Activated T-helper 9 cell treated with anti-CD3 and anti-CD28 coated beads, Interleukin-2, amount 50 U/mL, for 16 hours (primary cell): Measurements from ENCODE around the gene TMEM256.
A peak's percentile ranks its signal among the peaks of the same experiment; 100 is the strongest.

Source experiments
- DNase-seq: peaks from one replicate; pipeline ENCODE4 v3.0.0-alpha.2; 2020; ENCODE audit warnings: low read depth

The TMEM256 gene

GRCh38 chr17:7407485-7408251 lies 3.8 kb upstream of the TMEM256 start, which contains the start of gene NLGN2:
Gene NLGN2, plus strand, starts transcription at chr17:7407845. Its CDS starts 411 bp downstream, at chr17:7408256.
- DNase-seq, result no peak

GRCh38 chr17:7407082-7407481 lies 3.2 kb upstream of the TMEM256 start:
- no peak for DNase-seq

DNA sequence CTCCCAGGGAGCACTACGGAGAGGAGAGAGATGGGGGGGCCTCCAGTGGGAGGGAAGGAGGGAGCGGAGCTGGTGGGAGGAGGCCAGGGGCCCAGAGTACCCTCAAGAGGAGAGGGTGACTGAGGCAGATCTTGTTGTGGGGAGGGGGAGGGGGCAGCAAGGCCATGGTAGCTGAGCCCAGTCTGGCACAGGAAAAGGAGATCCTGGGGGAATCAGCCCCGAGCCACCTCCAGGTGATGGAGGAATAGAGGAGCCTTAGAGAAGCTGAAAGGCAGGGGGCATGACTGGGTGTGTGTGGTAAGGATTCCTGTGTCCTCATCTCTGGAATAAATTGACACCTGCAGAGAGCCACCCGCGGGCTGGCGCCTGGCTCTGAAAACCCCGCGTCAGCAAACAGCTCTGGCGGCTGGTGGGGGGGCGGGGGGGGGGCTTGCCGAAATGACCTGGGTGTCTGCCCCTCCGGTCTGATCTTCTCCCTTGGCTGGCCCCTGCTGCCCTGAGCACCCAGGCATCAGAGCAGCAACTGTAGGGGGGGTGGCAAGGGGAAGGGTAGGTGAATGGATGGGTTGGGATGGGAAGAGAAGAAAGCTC lies 2.4 kb upstream of the TMEM256 start:
- DNase-seq, result no peak

DNA sequence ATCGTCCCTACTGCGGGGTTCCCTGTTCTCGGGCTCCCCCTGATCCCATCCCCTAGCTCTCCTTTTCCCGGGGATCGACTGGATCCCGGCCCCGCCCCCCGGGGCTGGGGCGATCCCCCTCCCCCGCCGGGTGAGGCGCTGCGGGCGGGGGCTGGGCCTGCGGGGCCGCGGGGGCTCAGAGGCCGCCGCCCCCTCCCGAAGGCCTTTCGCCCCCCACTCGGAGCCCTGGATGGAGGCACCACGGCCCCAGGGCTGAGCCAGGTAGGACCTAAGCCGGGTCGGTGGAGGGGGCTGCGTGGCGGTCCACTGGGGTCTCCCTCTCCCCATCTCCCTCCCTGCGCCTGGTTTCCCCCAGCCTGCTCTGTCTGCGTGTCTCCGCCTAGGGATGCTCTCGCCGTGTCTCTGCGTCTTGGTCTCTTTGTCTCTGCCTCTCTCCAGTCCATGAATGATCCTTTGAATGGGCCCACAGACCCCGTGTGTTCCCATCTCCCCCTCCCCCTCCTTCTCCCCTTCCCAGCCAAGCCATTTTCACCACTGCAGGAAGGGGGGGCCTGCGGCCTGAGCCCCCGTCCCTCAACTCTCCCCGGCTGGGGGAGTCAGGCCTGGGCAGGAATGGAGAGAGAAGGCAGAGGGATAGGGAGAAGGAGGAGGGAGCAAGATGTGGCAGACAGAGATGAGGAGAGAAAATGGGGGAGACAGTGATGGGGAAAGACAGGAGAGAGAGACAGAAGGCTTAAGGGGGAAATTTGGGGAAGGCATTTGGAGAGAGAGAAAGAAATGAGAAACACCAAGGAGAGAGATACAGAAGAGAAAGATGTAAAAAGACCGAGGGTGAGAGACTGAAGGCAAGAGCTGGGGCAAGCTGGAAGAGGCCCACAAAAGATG lies 1.7 kb upstream of the TMEM256 start:
- DNase-seq, result no peak

- DNase-seq, result peak; percentile 61
Measured at GRCh38 chr17:7404737-7405349, 946 bp upstream of the TMEM256 start.

DNA sequence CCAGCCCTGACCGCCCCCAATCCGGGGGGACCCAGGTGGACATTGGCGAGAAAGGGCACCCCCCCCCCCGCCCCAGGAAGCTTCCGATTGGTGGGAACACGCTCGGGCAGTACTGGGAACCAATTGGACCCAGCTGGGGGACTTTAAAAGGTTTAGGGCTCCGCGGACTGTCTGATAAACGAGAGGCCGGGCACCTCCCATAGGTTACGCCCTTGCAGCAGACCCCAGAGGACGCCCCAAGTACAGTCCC lies 245 bp downstream of the TMEM256 start:
- no peak for DNase-seq

- DNase-seq, result no peak
Measured at GRCh38 chr17:7403043-7403726, 712 bp downstream of the TMEM256 start.

GRCh38 chr17:7398612-7399011 lies 5.3 kb downstream of the TMEM256 start:
- no peak for DNase-seq

DNA sequence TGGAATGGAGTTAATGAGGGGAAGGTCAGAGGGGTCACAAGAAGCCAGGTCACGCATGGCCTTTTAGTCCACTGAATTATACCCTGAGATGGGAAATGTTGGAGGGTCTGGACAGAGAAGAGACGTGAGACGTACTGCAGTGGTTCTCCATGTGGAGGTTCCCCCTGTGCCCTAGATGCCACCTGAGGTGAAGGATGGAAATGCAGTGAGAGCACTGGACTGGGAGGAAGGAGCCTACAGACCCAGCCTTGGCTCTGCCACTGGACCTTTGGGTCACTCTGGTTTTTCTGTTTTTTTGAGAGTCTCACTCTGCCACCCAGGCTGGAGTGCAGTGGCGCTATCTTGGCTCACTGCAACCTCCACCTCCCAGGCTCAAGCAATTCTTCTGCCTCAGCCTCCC lies 7.8 kb downstream of the TMEM256 start:
- no peak for DNase-seq

GRCh38 chr17:7394452-7395191 lies 9.3 kb downstream of the TMEM256 start, which contains the start of gene PLSCR3:
Gene PLSCR3, minus strand, starts transcription at chr17:7394525. Its CDS starts 415 bp downstream, at chr17:7394110.
- DNase-seq, result peak; percentile 74

GRCh38 chr17:7393613-7394451 lies 10.1 kb downstream of the TMEM256 start:
- peak; percentile 45 for DNase-seq

DNA sequence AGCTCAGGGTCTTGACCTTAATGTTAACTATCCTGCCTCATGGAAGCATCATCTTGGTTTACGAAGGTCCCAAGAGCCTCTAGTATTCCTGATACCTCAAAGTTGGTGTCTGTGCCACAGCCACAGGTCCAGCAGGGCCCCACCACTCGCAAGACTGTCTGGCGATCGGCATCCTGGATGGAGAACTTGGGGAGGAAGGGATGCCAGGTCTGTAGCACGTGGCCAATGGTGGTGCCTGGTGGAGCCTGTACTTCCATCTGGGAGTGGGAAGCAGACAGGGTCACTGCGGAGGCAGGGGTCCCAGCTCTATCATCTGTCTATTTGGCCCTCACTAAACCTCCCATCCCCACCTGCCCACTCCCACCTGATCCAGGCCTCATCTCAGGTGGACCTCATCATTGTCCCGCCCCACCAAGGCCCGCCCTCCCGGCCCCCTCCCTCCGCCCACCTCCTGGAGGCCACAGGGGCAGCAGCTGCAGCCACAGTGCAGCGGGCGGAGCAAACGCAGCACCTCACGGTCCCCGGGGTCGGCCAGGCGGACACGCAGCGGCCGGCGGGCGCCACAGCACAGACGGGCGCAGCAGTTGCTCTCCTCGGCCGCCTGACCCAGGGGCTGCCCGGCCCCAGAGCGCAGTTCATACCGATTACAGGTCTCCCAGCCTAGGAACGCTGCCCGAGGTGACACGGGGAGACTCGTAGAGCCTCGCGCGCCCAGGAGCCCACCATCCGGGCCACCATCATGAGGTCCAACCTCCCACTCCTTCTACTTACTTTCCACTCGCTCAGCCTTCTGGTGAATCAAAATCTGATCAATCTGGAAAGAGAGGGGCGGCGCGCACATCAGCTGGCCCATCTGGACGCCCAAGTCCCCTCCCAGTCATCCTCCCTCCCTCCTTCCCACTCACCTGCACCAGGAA lies 10.9 kb downstream of the TMEM256 start:
- DNase-seq, result no peak

DNA sequence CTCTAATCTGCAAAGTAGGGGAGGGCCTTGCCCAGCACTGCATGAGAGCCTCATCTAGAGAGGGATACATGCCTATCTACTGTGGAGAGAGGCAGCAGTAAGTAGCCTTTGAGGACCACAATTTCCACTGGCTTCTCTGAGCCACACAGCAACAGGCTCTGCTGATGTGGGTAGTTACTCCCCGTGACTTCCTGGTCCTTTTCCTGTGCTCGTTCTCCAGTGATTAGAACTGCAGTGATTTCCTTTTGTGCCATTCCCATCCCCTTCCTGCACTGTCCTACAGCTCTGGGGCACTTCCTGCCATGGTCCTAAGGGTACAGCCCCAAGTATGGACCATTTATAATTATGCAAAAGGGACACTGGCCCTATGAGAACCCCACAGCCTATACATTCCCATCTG lies 12.6 kb downstream of the TMEM256 start:
- no peak for DNase-seq

- no peak for DNase-seq
Measured at GRCh38 chr17:7389924-7390910, 13.7 kb downstream of the TMEM256 start.

DNA sequence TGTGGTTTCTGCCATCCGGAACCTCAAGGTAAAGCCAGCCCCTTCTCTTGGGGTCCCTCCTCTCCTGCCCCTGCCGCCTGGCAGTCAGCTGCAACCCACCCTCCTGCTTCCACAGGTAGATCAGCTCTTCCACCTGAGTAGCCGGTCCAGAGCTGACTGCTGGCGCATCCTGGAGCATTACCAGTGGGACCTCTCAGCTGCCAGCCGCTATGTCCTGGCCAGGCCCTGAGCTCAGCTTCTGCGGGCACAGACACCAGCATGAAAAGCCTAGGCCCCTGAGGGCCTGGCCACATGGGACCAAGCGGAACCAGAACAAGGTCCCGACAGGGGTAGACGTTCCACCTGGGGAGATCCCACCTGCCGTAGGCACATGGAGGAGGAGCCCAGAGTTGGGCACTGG lies 15.0 kb downstream of the TMEM256 start:
- DNase-seq, result no peak

GRCh38 chr17:7384489-7385081 lies 19.3 kb downstream of the TMEM256 start:
- DNase-seq, result no peak

DNA sequence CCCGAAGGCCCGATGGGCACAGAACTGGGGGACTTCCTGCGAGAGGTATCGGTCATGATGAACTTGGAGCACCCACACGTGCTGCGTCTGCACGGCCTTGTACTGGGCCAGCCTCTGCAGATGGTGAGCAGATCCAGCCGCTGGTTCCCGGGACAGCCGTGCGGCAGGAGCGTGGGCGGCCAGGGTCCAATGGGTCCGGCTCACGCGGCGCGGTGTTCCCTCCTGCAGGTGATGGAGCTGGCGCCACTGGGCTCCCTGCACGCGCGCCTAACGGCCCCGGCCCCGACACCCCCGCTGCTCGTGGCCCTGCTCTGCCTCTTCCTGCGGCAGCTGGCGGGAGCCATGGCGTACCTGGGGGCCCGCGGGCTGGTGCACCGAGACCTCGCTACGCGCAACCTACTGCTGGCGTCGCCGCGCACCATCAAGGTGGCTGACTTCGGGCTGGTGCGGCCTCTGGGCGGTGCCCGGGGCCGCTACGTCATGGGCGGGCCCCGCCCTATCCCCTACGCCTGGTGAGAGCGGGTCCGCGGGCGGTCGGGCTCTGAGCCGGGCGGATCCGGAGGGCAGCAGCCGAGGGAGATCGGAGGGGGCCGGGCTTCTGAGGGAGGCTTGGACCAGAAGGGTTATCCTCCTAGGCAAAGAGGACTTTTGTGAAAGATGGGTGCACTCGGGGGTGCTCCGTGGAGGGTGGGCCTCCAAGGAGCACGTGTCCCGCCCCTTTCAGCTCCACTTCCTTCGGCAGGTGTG lies 20.0 kb downstream of the TMEM256 start:
- DNase-seq, result peak; percentile 69
